HTERT RPE-1 (cell line): ENCODE measurements around the gene OR6C76.

Experiments
- in situ Hi-C: fragments of 300-500 bp; cut with MboI; formaldehyde crosslinking; loops from 4 replicates; pipeline ENCODE4 v1.14.3; 2020; ENCODE audit warnings: low sequenced_read_pairs

OR6C76 gene

DNA sequence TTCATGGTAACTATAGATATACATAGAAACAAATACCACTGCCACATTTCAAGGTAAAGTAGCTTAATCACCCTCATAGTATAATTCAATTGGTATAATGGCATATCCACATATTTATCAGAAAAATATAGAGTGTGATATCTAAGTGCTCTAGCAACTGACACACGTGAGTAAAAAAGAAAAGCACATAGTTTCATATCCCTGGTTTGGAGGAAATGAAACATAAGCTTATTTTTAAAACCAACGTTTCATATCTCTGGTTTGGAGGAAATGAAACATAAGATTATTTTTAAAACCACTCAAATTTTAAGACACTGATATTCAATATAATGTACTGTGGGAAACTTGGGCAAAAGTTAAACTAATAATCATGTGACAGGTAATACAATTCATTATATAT lies 41.8 kb downstream of the OR6C76 start:
- in situ Hi-C loops = no loop called here

- in situ Hi-C loops = no loop called here
These were observed 43.2 kb downstream of the OR6C76 start for GRCh38 chr12:55469291-55469690.

GRCh38 chr12:55470088-55470829 lies 44.2 kb downstream of the OR6C76 start, which contains the start of gene OR6C70:
Gene OR6C70 (minus strand): TSS chr12:55470138. CDS start chr12:55470138, 0 bp downstream.
- in situ Hi-C loops = no loop called here

DNA sequence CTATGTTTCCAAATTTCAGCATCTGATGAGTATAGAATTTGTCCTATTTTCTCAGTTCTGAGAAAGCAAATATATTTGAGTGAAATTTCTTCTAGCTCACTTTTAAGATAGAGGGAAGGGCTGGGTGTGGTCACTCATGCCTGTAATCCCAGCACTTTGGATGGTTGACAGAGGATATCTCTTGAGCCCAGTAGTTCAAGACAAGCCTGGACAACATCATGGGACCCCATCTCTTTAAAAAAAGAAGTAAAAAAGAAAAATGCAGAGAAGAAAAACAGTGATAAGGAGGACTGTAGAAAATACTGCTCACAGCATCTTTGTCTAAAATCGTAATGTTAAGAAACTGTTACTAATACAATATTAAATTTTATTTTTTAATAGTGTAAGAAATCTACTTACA lies 46.2 kb downstream of the OR6C76 start:
- in situ Hi-C loops = no loop called here
